Activated B cell treated with CpG ODN at 0.5 μM for 24 hours (primary cell): ENCODE measurements around the gene CCN5. TPM values are rescaled to one million over a fixed set of nuclear protein-coding genes. Genes with fewer than 3 reads are reported as not detected.

Experiments
- ATAC-seq: fragments of 200-7000 bp; cut with Tn5 transposase; one replicate; pipeline ENCODE4 v1.10.0; 2021; ENCODE audit warnings: low read depth, mild to moderate bottlenecking, moderate library complexity
- CTCF ChIA-PET: fragments of 350-600 bp; sonication (Branson Sonifier 250); formaldehyde crosslinking; loops from one replicate; lab custom pipeline; 2021; ENCODE audit warnings: antibody characterized with exemption; lab: Charles Lee
- POLR2A ChIA-PET: fragments of 350-600 bp; sonication (Branson Sonifier 250); formaldehyde crosslinking; loops from one replicate; lab custom pipeline; 2021; ENCODE audit warnings: antibody characterized with exemption; lab: Charles Lee
- DNase-seq: peaks from one replicate; pipeline ENCODE4 v3.0.0; 2022
- H3K27ac Mint-ChIP-seq: one replicate; pipeline ENCODE4 v1.8.0; 2020; ENCODE audit warnings: mixed read lengths
- H3K27me3 Mint-ChIP-seq: one replicate; pipeline ENCODE4 v1.8.0; 2021; ENCODE audit warnings: mixed read lengths
- H3K36me3 Mint-ChIP-seq: one replicate; pipeline ENCODE4 v1.8.0; 2021; ENCODE audit warnings: low read depth, mixed read lengths
- H3K4me1 Mint-ChIP-seq: one replicate; pipeline ENCODE4 v1.8.0; 2021; ENCODE audit warnings: mixed read lengths
- H3K4me3 Mint-ChIP-seq: one replicate; pipeline ENCODE4 v1.8.0; 2020; ENCODE audit warnings: mild to moderate bottlenecking, mixed read lengths
- H3K9me3 Mint-ChIP-seq: one replicate; pipeline ENCODE4 v1.8.0; 2020; ENCODE audit warnings: mixed read lengths
- CTCF ChIP-seq: fragments of 200-600 bp; IDR thresholded peaks from one replicate; pipeline ENCODE4 v1.8.0; 2022; ENCODE audit warnings: antibody characterized with exemption, mild to moderate bottlenecking
- intact Hi-C: fragments of 100-400 bp; cut with micrococcal nuclease; formaldehyde crosslinking; loops from one replicate; pipeline ENCODE4 v1.15.1; 2024
- total RNA-seq: library from RNA; stranded (reverse); gene quantifications from 2 replicates; pipeline ENCODE4 v1.2.3, GENCODE V29; 2022

CCN5 gene
- total RNA-seq, 1 donor from 2014 or later = not detected

- no peaks in the 10 kb centered on the region for H3K36me3 Mint-ChIP-seq
- ATAC-seq (no peak), DNase-seq (no peak)
- H3K27me3 Mint-ChIP-seq = peaks cover 21% of the 10 kb centered on the region
- intact Hi-C loops = no loop called here
- peaks cover 21% of the 10 kb centered on the region for H3K4me1 Mint-ChIP-seq
- no peak for TF ChIP-seq CTCF
- POLR2A ChIA-PET = no interaction called here
- CTCF ChIA-PET = no interaction called here
- no peak overlapping the region for H3K4me3 Mint-ChIP-seq
- peaks cover 3% of the 10 kb centered on the region for H3K9me3 Mint-ChIP-seq
- H3K27ac Mint-ChIP-seq = no peak overlapping the region
These were observed 27.3 kb downstream of the CCN5 start for GRCh38 chr20:44742304-44743079.

- H3K36me3 Mint-ChIP-seq = no peaks in the 10 kb centered on the region
- peaks cover 3% of the 10 kb centered on the region for H3K9me3 Mint-ChIP-seq
- H3K4me1 Mint-ChIP-seq = peaks cover 22% of the 10 kb centered on the region
- no peak for TF ChIP-seq CTCF
- no peak for DNase-seq
- H3K27ac Mint-ChIP-seq = no peak overlapping the region
- peaks cover 22% of the 10 kb centered on the region for H3K27me3 Mint-ChIP-seq
- H3K4me3 Mint-ChIP-seq = no peak overlapping the region
- POLR2A ChIA-PET = no interaction called here
- CTCF ChIA-PET = no interaction called here
- intact Hi-C loops = no loop called here
- ATAC-seq = no peak
These were observed 28.0 kb downstream of the CCN5 start for GRCh38 chr20:44743080-44743701.

GRCh38 chr20:44743916-44744655 is 28.9 kb downstream of the CCN5 start:
- CTCF ChIA-PET = no interaction called here
- peaks cover 22% of the 10 kb centered on the region for H3K4me1 Mint-ChIP-seq
- H3K27ac Mint-ChIP-seq = no peak overlapping the region
- POLR2A ChIA-PET = no interaction called here
- H3K36me3 Mint-ChIP-seq = no peaks in the 10 kb centered on the region
- no peak for TF ChIP-seq CTCF
- H3K27me3 Mint-ChIP-seq = peaks cover 23% of the 10 kb centered on the region
- intact Hi-C loops = no loop called here
- no peak for ATAC-seq
- H3K4me3 Mint-ChIP-seq = no peak overlapping the region
- no peak for DNase-seq
- no peaks in the 10 kb centered on the region for H3K9me3 Mint-ChIP-seq

- no peak for TF ChIP-seq CTCF
- H3K4me1 Mint-ChIP-seq = peaks cover 22% of the 10 kb centered on the region
- no peak overlapping the region for H3K27ac Mint-ChIP-seq
These were observed 30.0 kb downstream of the CCN5 start for GRCh38 chr20:44745122-44745597.

More at GRCh38 chr20:44745122-44745597, 30.0 kb downstream of the CCN5 start:
- Mint-ChIP-seq H3K4me3 (peak overlapping the region; percentile 70), H3K27me3 (peaks cover 31% of the 10 kb centered on the region), H3K9me3 (no peaks in the 10 kb centered on the region), H3K36me3 (no peaks in the 10 kb centered on the region)
- ATAC-seq (no peak), DNase-seq (no peak)
- ChIA-PET POLR2A (no interaction called here), CTCF (interaction anchor here (0.6 kb wide), 1 partner anchor 274 kb away, joined by 3 read pairs; no protein-coding TSS in a partner anchor)
- intact Hi-C loops = loop anchor here (5.0 kb wide), 2 partner anchors 352 to 358 kb away; no protein-coding TSS in a partner anchor
